ENCODE results near the gene OR8B12. TPM values are rescaled to one million over a fixed set of nuclear protein-coding genes. Genes with fewer than 3 reads are reported as not detected.
"Not testable (repeated sequence)": the region's sequence is repeated elsewhere in the genome, so short reads cannot be mapped to it uniquely, and the experiment has no call there.

OR8B12 gene
- total RNA-seq, 2 donors from 2014 or later: not detected

DNA sequence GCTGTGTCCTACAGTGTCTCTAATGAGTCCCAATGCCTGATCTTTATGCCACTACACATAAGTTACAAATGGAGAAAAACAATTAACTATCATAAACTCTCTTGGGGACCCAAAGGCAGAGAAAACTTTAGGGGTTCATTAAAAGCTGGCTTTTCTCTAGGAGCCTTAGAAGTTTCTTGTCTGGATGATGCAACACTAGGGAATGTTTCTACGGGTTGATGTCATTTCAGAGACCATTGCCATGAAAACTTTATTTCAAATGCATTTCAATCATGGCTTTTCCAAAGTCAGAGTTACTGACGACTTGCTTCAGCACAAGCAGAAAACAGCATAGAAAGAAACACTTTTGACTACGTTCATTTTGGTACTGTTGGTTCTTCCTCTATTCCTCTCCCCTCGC lies 8.5 kb upstream of the OR8B12 start:
- Mint-ChIP-seq H3K36me3 (ENCODE audit: insufficient read depth in 2 of 2) (no peaks in the 10 kb centered on the region), H3K27ac (no peak overlapping the region)
- ATAC-seq (replicated peaks in 1 of 2): no peak

DNA sequence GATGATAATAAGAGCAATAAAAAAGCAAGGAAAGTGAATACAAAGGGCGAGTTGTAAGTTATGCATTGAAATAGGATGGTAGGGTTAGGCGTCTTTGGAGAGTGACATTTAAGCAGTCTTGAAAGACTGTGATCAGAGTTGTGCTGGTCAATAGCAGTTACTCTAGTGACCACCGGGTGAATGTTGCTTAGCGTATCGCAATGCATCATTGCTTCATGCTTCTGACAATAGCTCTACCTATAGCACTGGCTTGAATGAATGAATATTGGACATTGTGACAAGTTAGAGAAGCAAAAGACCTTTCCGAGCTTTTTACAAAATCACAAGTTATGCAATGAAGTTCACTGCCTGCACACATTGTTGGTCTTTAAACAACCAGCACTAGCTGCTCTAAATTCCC lies 7.7 kb upstream of the OR8B12 start:
- no peaks in the 10 kb centered on the region for H3K9me3 Mint-ChIP-seq
- no peak overlapping the region for H3K4me3 Mint-ChIP-seq
- no peak overlapping the region for H3K27ac Mint-ChIP-seq
- H3K36me3 Mint-ChIP-seq (ENCODE audit: insufficient read depth in 2 of 2): no peaks in the 10 kb centered on the region
- ATAC-seq (replicated peaks in 1 of 2) (no peak), DNase-seq (no peak)
- no peaks in the 10 kb centered on the region for H3K4me1 Mint-ChIP-seq (ENCODE audit: low read depth)
- H3K27me3 Mint-ChIP-seq (ENCODE audit: low read depth): peaks cover 5% of the 10 kb centered on the region

More for the DNA sequence above, 8.5 kb upstream of the OR8B12 start:
- H3K4me3 Mint-ChIP-seq: no peak overlapping the region
- H3K9me3 Mint-ChIP-seq: no peaks in the 10 kb centered on the region
- no peak for DNase-seq
- no peaks in the 10 kb centered on the region for H3K4me1 Mint-ChIP-seq (ENCODE audit: low read depth)
- peaks cover 10% of the 10 kb centered on the region for H3K27me3 Mint-ChIP-seq (ENCODE audit: low read depth)

DNA sequence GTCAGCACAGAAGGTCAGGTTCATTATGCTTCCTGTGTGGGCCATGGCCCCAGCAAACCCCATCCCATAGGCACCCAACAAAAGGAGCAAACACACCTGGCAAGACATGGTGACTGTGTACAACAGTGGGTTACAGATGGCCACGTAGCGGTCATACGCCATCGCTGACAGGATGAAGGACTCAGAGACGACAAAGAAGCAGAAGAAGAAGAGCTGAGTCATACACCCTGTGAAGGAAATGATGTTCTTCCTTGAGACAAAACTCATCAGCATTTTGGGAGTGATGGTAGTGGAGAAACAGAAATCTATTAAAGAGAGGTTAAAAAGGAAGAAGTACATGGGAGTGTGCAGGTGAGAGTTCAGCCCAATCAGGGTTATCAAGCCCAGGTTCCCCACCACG lies 309 bp downstream of the OR8B12 start:
- Mint-ChIP-seq H3K36me3 (ENCODE audit: insufficient read depth in 2 of 2) (peaks cover 0 to 1% of the 10 kb centered on the region in 2 donors), H3K27ac (no peak overlapping the region), H3K9me3 (peaks cover 0 to 1% of the 10 kb centered on the region in 2 donors), H3K4me3 (no peak overlapping the region), H3K27me3 (ENCODE audit: low read depth) (peaks cover 18% of the 10 kb centered on the region), H3K4me1 (ENCODE audit: low read depth) (no peaks in the 10 kb centered on the region)
- ATAC-seq (replicated peaks in 1 of 2): no peak
- DNase-seq: no peak

DNA sequence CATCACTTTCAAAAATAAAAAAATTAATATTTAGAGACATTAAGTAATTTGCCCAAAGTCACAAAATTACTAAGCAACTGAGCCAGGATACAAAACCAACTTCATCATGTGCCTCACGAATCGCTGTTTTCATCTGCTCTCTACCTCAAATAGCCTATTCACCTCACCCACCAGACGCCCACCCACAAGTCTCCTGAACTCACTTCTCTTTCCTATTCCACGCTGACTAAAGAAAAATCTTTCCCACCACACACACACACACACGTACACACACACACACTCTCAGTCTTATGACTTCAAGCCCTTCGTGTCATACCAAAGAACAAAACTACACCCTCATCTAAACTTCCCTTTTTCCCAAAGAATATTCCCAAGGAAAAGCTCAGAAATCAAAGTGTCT lies 2.2 kb downstream of the OR8B12 start:
- H3K9me3 Mint-ChIP-seq: peaks cover 0 to 1% of the 10 kb centered on the region in 2 donors
- ATAC-seq (replicated peaks in 1 of 2): no peak
- H3K27me3 Mint-ChIP-seq (ENCODE audit: low read depth): peaks cover 24% of the 10 kb centered on the region

DNA sequence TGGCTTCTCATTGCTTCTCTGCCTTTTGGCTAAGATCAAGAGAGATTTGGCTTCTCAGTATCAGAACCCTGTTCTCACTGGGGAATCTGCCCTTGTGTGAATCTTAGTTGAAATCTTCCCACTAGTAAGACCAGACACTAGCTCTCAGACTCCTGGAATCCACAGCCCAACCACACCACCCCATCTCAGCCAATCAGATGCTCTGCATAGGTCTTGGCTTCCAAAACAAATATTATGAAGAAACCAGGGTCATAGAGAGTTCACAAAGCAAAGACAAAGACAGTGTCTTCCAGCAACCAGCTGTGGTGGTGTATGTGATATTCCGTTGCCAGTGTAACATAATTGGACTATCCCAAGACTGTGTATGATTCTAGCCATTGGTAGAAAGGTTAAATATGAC lies 5.4 kb downstream of the OR8B12 start:
- ATAC-seq (replicated peaks in 1 of 2) (no peak), DNase-seq (no peak)
- Mint-ChIP-seq H3K36me3 (ENCODE audit: insufficient read depth in 2 of 2) (no peaks in the 10 kb centered on the region), H3K9me3 (peaks cover 0 to under 1% of the 10 kb centered on the region in 2 donors), H3K27me3 (ENCODE audit: low read depth) (peaks cover 17% of the 10 kb centered on the region), H3K4me1 (ENCODE audit: low read depth) (no peaks in the 10 kb centered on the region), H3K4me3 (no peak overlapping the region), H3K27ac (no peak overlapping the region)

More for the DNA sequence above, 2.2 kb downstream of the OR8B12 start:
- no peak overlapping the region for H3K4me3 Mint-ChIP-seq
- H3K27ac Mint-ChIP-seq: no peak overlapping the region
- H3K36me3 Mint-ChIP-seq (ENCODE audit: insufficient read depth in 2 of 2): peaks cover 0 to 1% of the 10 kb centered on the region in 2 donors
- no peak for DNase-seq
- H3K4me1 Mint-ChIP-seq (ENCODE audit: low read depth): no peaks in the 10 kb centered on the region

DNA sequence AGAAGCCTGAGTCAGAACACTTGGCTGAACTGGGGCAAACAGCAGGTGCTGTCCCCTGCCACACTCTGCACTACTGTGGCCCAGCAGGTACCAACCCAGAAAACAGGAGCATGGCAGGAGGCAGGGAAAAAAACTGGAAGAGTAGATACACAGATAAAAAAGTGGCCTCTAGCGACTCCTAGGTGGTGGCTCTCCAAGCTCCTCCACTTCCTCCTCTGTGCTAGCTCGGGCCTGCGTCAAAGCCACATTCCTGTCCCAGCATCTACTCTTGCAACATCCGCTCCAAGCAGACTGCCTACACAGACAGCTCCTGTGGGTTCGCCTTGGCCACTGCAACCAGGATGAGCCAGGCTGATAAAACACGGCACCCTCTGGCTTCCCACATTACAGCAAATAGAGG lies 6.9 kb downstream of the OR8B12 start:
- DNase-seq (no peak), ATAC-seq (replicated peaks in 1 of 2) (no peak)
- H3K27ac Mint-ChIP-seq: no peak overlapping the region
- H3K9me3 Mint-ChIP-seq: no peaks in the 10 kb centered on the region
- no peaks in the 10 kb centered on the region for H3K4me1 Mint-ChIP-seq (ENCODE audit: low read depth)
- H3K36me3 Mint-ChIP-seq (ENCODE audit: insufficient read depth in 2 of 2): no peaks in the 10 kb centered on the region
- H3K27me3 Mint-ChIP-seq (ENCODE audit: low read depth): peaks cover 22% of the 10 kb centered on the region
- no peak overlapping the region for H3K4me3 Mint-ChIP-seq

DNA sequence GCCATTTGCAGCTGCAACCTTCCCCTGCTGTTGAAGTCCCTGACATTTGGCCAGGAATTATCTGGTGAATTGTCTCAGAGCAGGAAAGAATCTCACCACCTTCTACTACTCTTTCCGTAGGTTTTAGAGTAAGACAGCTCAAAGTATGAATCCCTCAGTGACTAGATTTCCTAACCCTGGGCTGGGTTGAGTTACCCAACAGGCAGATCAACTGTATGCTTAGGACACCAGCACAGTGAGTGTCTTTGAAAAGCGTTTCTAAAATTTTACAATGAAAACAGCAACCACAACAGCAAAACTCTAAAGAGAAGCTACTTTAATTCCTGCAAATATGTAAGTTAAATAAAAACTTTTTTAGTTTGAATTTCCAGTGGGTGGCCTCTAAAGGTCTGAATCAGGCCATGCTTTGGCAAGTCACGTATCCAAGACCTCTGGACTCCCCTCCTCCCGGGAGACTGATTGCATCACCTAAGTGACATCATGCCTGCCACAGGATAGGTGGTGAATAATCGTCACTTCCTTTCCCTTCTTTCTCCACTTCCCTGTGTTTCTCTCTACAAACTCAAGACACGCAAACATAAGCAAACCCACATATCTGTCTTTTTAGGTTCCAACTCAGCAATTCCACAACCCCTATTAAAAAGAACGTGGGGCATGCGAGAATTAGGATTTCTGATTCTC lies 7.8 kb downstream of the OR8B12 start:
- DNase-seq (no peak), ATAC-seq (replicated peaks in 1 of 2) (no peak)
- Mint-ChIP-seq H3K4me1 (ENCODE audit: low read depth) (no peaks in the 10 kb centered on the region), H3K27me3 (ENCODE audit: low read depth) (peaks cover 23% of the 10 kb centered on the region), H3K27ac (no peak overlapping the region), H3K9me3 (no peaks in the 10 kb centered on the region), H3K36me3 (ENCODE audit: insufficient read depth in 2 of 2) (no peaks in the 10 kb centered on the region), H3K4me3 (no peak overlapping the region)

DNA sequence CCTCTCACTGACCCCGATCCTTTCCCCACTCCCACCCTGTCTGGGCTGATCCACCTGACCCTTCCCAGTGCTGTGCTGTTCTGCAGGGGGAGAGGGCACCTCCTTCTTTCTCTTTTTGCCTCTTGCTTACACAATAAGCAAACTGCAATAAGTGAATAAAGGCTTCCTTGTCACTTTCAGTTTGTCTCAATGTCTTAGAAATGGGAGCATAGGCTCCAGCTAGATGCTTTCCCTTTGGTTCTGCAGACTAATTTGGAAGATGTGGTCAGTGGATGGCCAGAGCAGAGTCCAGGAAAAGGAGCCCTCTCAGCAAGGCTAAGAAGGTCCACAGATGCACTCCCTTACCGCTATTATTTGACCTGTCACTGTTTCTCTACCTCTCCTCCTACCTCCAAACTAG lies 9.4 kb downstream of the OR8B12 start:
- Mint-ChIP-seq H3K4me1 (ENCODE audit: low read depth) (no peaks in the 10 kb centered on the region), H3K27ac (peak overlapping the region; percentile 91)
- no peak for ATAC-seq (replicated peaks in 1 of 2)

DNA sequence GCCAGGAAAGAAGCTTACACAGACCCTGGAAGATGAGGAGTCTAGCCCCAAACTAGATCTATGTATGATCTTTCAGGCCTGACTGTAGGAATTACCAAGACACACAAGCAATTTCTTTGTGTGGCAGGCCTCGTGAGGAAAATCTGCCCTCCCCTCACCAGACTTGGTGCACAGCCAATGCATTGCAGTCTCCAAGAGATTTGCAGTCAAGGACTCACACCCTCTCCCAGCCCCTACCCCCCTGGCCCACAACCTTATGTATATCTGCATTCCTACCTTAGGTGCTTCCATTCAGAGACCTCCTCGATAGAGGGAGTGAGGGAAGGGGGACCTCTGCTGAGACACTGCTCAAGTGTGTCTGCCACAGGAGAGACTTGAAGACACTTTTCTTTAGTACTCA lies 9.8 kb downstream of the OR8B12 start:
- Mint-ChIP-seq H3K27ac (no peak overlapping the region), H3K4me3 (no peak overlapping the region), H3K27me3 (ENCODE audit: low read depth) (peaks cover 41% of the 10 kb centered on the region), H3K4me1 (ENCODE audit: low read depth) (no peaks in the 10 kb centered on the region), H3K36me3 (ENCODE audit: insufficient read depth in 2 of 2) (peaks cover 0 to 7% of the 10 kb centered on the region in 2 donors), H3K9me3 (peaks cover 0 to 3% of the 10 kb centered on the region in 2 donors)
- no peak for ATAC-seq (replicated peaks in 1 of 2)
- no peak for DNase-seq

More for the DNA sequence above, 9.4 kb downstream of the OR8B12 start:
- H3K9me3 Mint-ChIP-seq: peaks cover 0 to 3% of the 10 kb centered on the region in 2 donors
- no peak overlapping the region for H3K4me3 Mint-ChIP-seq
- H3K27me3 Mint-ChIP-seq (ENCODE audit: low read depth): peaks cover 36% of the 10 kb centered on the region
- no peak for DNase-seq
- peaks cover 0 to 4% of the 10 kb centered on the region in 2 donors for H3K36me3 Mint-ChIP-seq (ENCODE audit: insufficient read depth in 2 of 2)

DNA sequence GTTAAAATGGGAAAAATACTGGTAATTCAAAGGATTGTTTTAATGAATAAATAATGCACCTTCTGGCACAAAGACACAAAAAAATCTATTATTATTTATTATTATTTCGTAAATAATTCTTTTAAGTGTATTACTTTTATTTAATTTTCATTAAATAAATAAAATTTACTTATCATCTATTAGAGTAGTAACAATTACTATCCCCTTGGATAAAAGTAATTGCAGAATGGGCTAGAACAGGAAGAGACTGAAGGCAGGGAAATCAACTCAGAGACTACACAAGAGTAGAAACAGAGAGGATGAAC lies 23.0 kb downstream of the OR8B12 start:
- no peak for ATAC-seq (replicated peaks in 1 of 2)

DNA sequence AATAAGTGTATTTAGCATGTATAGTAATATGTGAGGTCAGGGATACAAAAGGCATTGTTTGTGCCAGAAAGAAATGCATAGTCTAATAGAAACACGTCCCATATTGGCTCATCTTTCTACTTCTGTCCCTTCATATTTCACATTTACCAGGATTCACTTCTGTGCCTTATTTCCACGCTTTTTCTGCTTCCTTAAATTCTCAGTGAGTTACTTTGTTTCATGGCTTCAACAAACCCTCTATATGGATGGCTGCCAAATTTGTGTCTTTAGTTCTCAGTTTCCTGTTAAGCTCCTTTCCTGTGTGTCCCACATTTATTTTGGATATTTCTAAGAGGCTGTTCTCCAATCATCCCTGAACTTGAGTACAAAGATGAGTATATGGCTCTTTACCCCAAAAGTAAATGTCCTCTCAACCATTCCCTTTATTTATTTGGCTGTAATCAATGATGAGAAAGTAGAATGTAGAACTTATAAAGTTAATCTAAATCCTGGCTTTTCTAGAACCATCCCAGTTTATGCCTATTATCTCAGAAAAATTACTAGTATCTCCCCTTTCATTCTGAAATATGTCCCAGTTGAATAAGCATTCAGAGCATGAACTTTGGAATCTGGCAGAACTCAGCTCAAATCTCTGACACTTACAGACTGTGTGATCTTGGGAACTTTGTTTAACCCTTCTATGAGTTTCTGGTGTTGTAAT lies 23.5 kb downstream of the OR8B12 start:
- Mint-ChIP-seq H3K36me3 (ENCODE audit: insufficient read depth in 2 of 2) (no peaks in the 10 kb centered on the region), H3K27ac (no peak overlapping the region)

More for the DNA sequence above, 23.0 kb downstream of the OR8B12 start:
- no peak for DNase-seq
- Mint-ChIP-seq H3K27me3 (ENCODE audit: low read depth) (peaks cover 6% of the 10 kb centered on the region), H3K4me3 (no peak overlapping the region), H3K9me3 (no peaks in the 10 kb centered on the region), H3K4me1 (ENCODE audit: low read depth) (no peaks in the 10 kb centered on the region), H3K27ac (no peak overlapping the region), H3K36me3 (ENCODE audit: insufficient read depth in 2 of 2) (no peaks in the 10 kb centered on the region)

DNA sequence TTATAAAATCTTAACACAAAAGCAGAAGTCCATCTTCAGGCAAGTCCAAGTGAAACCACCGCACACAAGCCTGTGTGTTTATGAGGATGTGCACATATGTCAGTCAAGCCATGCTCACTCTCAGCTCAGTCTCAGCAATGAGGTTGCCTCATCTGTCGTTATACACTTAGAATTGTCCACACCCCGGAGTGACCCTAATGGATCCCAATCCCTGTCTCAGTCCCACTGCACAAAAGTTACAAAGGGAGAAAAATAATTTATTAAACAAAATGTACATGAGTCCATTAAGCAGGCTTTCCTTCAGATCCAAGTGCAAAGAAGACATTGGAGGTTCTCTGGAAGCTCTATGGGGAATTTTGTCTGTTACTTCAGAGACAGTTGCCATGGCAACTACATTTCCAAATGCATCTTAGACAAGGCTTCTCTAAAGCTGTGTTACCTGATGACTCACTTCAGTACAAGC lies 24.4 kb downstream of the OR8B12 start:
- Mint-ChIP-seq H3K27ac (no peak overlapping the region), H3K9me3 (no peaks in the 10 kb centered on the region), H3K27me3 (ENCODE audit: low read depth) (peaks cover 6% of the 10 kb centered on the region), H3K4me3 (no peak overlapping the region), H3K36me3 (ENCODE audit: insufficient read depth in 2 of 2) (no peaks in the 10 kb centered on the region), H3K4me1 (ENCODE audit: low read depth) (no peaks in the 10 kb centered on the region)
- ATAC-seq (replicated peaks in 1 of 2): no peak
- DNase-seq: no peak

More for the DNA sequence above, 23.5 kb downstream of the OR8B12 start:
- H3K9me3 Mint-ChIP-seq: no peaks in the 10 kb centered on the region
- no peaks in the 10 kb centered on the region for H3K4me1 Mint-ChIP-seq (ENCODE audit: low read depth)
- peaks cover 6% of the 10 kb centered on the region for H3K27me3 Mint-ChIP-seq (ENCODE audit: low read depth)
- DNase-seq (no peak), ATAC-seq (replicated peaks in 1 of 2) (no peak)
- H3K4me3 Mint-ChIP-seq: no peak overlapping the region

DNA sequence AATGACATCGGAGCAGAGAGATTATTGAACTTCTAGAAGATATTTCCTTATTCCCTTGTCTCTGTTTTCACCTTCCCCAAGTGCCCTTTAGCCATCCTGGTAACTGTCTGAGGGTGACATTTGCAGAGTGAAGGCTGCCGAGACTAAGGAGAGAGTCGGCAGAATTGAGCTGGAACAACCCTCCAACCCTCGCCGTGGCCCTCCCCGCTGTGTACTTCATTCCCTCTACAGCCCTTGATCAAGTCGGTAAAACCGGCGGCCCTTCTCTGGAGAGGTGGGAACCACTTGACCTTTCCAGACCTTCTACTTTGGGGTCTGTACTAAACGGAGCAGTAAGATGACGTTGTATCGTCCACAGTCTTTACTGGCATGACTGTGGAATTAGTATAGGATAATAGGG lies 26.1 kb downstream of the OR8B12 start:
- no peaks in the 10 kb centered on the region for H3K9me3 Mint-ChIP-seq
- H3K36me3 Mint-ChIP-seq (ENCODE audit: insufficient read depth in 2 of 2): no peaks in the 10 kb centered on the region
- no peak overlapping the region for H3K27ac Mint-ChIP-seq
- peaks cover 11% of the 10 kb centered on the region for H3K27me3 Mint-ChIP-seq (ENCODE audit: low read depth)
- ATAC-seq (replicated peaks in 1 of 2) (no peak), DNase-seq (no peak)
- no peaks in the 10 kb centered on the region for H3K4me1 Mint-ChIP-seq (ENCODE audit: low read depth)
- no peak overlapping the region for H3K4me3 Mint-ChIP-seq

DNA sequence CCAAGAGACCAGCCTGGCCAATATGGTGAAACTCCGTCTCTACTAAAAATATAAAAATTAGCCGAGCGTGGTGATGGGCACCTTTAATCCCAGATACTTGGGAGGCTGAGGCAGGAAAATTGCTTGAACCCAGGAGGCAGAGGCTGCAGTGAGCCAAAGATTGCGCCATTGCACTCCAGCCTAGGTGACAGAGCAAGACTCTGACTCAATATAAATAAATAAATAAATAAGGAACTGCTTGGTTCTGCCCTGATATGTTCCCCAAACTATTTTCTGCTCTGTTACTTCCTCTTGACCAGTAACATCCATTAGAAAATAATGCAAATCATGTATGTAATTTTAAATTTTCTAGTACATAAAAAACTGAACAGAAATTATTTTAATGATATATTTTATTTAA lies 28.8 kb downstream of the OR8B12 start:
- H3K36me3 Mint-ChIP-seq (ENCODE audit: insufficient read depth in 2 of 2); H3K4me1 Mint-ChIP-seq (ENCODE audit: low read depth); H3K4me3 Mint-ChIP-seq; H3K27me3 Mint-ChIP-seq (ENCODE audit: low read depth); DNase-seq; ATAC-seq (replicated peaks in 1 of 2); H3K9me3 Mint-ChIP-seq; H3K27ac Mint-ChIP-seq: not testable (repeated sequence)

Data from activated T-cell treated with anti-CD3 and anti-CD28 coated beads, Interleukin-2, amount 50 U/mL, for 72 hours (primary cell).